ENCODE results near the gene MACROD2.

- TF ChIP-seq GLIS3 (CRISPR knock-in tag; IDR thresholded peaks at IDR 0.05) = no peak
- TF ChIP-seq TOX (CRISPR knock-in tag; IDR thresholded peaks at IDR 0.05; ENCODE audit: borderline replicate concordance) = no peak
- TF ChIP-seq CSDC2 (CRISPR knock-in tag; IDR thresholded peaks at IDR 0.05) = no peak
- no peak for TF ChIP-seq CREB5 (CRISPR knock-in tag; IDR thresholded peaks at IDR 0.05; ENCODE audit: low read depth)
- TF ChIP-seq ESRRG (CRISPR knock-in tag; IDR thresholded peaks at IDR 0.05) = no peak
Observed at GRCh38 chr20:13960525-13960924, 34.8 kb upstream of the MACROD2 start.
